Measurements from ENCODE around the gene EIPR1.

Gene EIPR1

GRCh38 chr2:3321825-3322224 lies 55.8 kb downstream of the EIPR1 start:
- DNase-seq: no peak

GRCh38 chr2:3320910-3321605 lies 56.6 kb downstream of the EIPR1 start:
- no peak for DNase-seq

- DNase-seq: no peak
Measured at GRCh38 chr2:3319745-3320566, 57.7 kb downstream of the EIPR1 start.

- no peak for DNase-seq
Measured at GRCh38 chr2:3319134-3319533, 58.5 kb downstream of the EIPR1 start.

- no peak for DNase-seq
Measured at GRCh38 chr2:3317871-3318590, 59.6 kb downstream of the EIPR1 start.

- no peak for DNase-seq
Measured at GRCh38 chr2:3317277-3317685, 60.3 kb downstream of the EIPR1 start.

- no peak for DNase-seq
Measured at GRCh38 chr2:3316456-3317276, 61.0 kb downstream of the EIPR1 start.

GRCh38 chr2:3314626-3315025 lies 63.0 kb downstream of the EIPR1 start:
- DNase-seq: no peak

- no peak for DNase-seq
Measured at GRCh38 chr2:3313781-3314375, 63.7 kb downstream of the EIPR1 start.

GRCh38 chr2:3312576-3313345 lies 64.9 kb downstream of the EIPR1 start:
- no peak for DNase-seq

- DNase-seq: no peak
Measured at GRCh38 chr2:3311601-3312000, 66.0 kb downstream of the EIPR1 start.

- DNase-seq: no peak
Measured at GRCh38 chr2:3309496-3310355, 67.9 kb downstream of the EIPR1 start.

- no peak for DNase-seq
Measured at GRCh38 chr2:3307901-3308300, 69.7 kb downstream of the EIPR1 start.

GRCh38 chr2:3307236-3307635 lies 70.4 kb downstream of the EIPR1 start:
- no peak for DNase-seq

- no peak for DNase-seq
Measured at GRCh38 chr2:3305952-3306351, 71.7 kb downstream of the EIPR1 start.

- DNase-seq: no peak
Measured at GRCh38 chr2:3305431-3305830, 72.2 kb downstream of the EIPR1 start.

GRCh38 chr2:3303583-3304406 lies 73.8 kb downstream of the EIPR1 start:
- peak; percentile 71 for DNase-seq

- DNase-seq: no peak
Measured at GRCh38 chr2:3302751-3303582, 74.7 kb downstream of the EIPR1 start.

- DNase-seq: no peak
Measured at GRCh38 chr2:3302421-3302750, 75.2 kb downstream of the EIPR1 start.

All from EL (cell line).